ENCODE data around the gene SIAH2. TPM values are rescaled to one million over a fixed set of nuclear protein-coding genes. Genes with fewer than 3 reads are reported as not detected.

SIAH2 gene
- total and polyA plus RNA-seq, 2 of the 8 experiments (the other 6 are each of a cell fraction or from before 2014, with no cell fraction given) = 23.9 to 34.2 TPM

DNA sequence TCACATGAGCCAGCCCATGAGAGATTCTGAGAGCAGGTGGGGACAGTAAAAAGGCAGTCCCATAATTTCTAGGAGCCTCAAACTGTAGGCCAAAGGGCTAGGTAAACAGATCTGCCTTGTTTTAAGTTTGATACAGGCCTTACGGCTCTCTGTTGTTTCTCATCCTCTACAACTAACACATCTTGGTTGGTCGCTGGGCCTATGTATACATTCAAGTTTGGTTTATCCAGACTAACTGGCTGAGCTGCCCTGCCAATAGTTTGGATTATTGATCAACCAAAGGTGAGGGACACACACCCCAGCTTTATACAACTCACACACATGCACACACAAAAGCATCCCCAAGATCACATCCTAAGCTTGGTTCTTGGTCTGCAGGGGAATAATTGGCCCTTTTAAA lies 3.0 kb downstream of the SIAH2 start:
- no peak overlapping the region for H3K18ac ChIP-seq (ENCODE audit: extremely low read depth, low read length)
- H4K91ac ChIP-seq (replicated peaks; ENCODE audit: insufficient read length, low read length) = no peak overlapping the region
- H3K9ac ChIP-seq (replicated peaks in 1 of 4; ENCODE audit: extremely low read depth in 1 of 4, low read depth in 3 of 4, low read length in 3 of 4) = no peak overlapping the region
- H2BK12ac ChIP-seq (ENCODE audit: low read depth, low read length) = no peak overlapping the region
- POLR2A ChIA-PET (ENCODE audit: partially characterized antibody) = no interaction called here
- CTCF ChIA-PET (ENCODE audit: partially characterized antibody) = interaction anchor here (0.9 to 4.8 kb wide), 5 partner anchors 13 to 35 kb away, joined by 3 to 21 read pairs (median 4); no protein-coding TSS in a partner anchor
- H4K8ac ChIP-seq (ENCODE audit: extremely low read depth, insufficient read depth, low read length) = no peak overlapping the region
- H3K23me2 ChIP-seq (ENCODE audit: low read depth, low read length) = peaks cover 9% of the 10 kb centered on the region
- no peak overlapping the region for H2AK5ac ChIP-seq (ENCODE audit: low read depth, low read length)
- no peak for TF ChIP-seq HDAC6 (IDR thresholded peaks at IDR 0.05; ENCODE audit: low read depth, low read length)
- TF ChIP-seq CTBP2 (IDR thresholded peaks at IDR 0.05; ENCODE audit: borderline replicate concordance, insufficient read depth, insufficient read length, low read length) = no peak
- no peak for TF ChIP-seq CBX5 (IDR thresholded peaks at IDR 0.05; ENCODE audit: low read depth, low read length)
- TF ChIP-seq GABPA (IDR thresholded peaks at IDR 0.05; ENCODE audit: borderline replicate concordance, insufficient read depth, low read length) = no peak
- TF ChIP-seq RBBP5 (IDR thresholded peaks at IDR 0.05; ENCODE audit: borderline replicate concordance, low read depth, low read length) = no peak
- TF ChIP-seq KDM1A (IDR thresholded peaks at IDR 0.05; ENCODE audit: borderline replicate concordance, low read length) = no peak
- no peak for TF ChIP-seq BACH1 (IDR thresholded peaks at IDR 0.05; ENCODE audit: low read length)
- TF ChIP-seq YY1 (IDR thresholded peaks at IDR 0.05; ENCODE audit: low read depth, low read length) = no peak
- TF ChIP-seq FOSL1 (IDR thresholded peaks at IDR 0.05; ENCODE audit: insufficient read depth, low read depth, low read length) = no peak
- no peak overlapping the region for H2AFZ ChIP-seq (ENCODE audit: low read length)
- no peak overlapping the region for H3K4ac ChIP-seq (replicated peaks; ENCODE audit: insufficient read length, low read depth, low read length)
- no peak overlapping the region for H3K4me3 ChIP-seq (ENCODE audit: extremely low read depth in 1 of 4, insufficient read depth in 2 of 4, low read depth in 3 of 4, low read length in 4 of 4)
- no peak overlapping the region for H2BK120ac ChIP-seq (replicated peaks; ENCODE audit: low read depth, low read length)
- DNase-seq (ENCODE audit: low read depth in 1 of 2, low spot score in 2 of 2) (no peak), FAIRE-seq (no peak)
- no peaks in the 10 kb centered on the region for H3K9me3 ChIP-seq (ENCODE audit: insufficient read depth in 2 of 2, low read depth in 1 of 2, low read length in 1 of 2)
- H3K79me2 ChIP-seq (ENCODE audit: control insufficient read depth in 1 of 2, insufficient read depth in 2 of 2, low read length in 2 of 2) = peaks cover 0 to 19% of the 10 kb centered on the region in 2 experiments; a peak in 2 of 4 replicates
- no peak overlapping the region for H2BK5ac ChIP-seq (ENCODE audit: low read depth, low read length)
- peaks cover 2 to 5% (median 5%) of the 10 kb centered on the region in 4 experiments; a peak in 5 of 7 replicates for H3K4me1 ChIP-seq (replicated peaks in 1 of 4; ENCODE audit: control insufficient read depth in 3 of 4, insufficient read depth in 4 of 4, low read length in 3 of 4)
- no peak overlapping the region for H2BK15ac ChIP-seq (ENCODE audit: low read length)
- H3K27me3 ChIP-seq (replicated peaks in 1 of 4; ENCODE audit: control insufficient read depth in 3 of 4, extremely low read depth in 1 of 4, insufficient read depth in 3 of 4, low read length in 3 of 4) = peaks cover 0 to 7% (median 3%) of the 10 kb centered on the region in 4 experiments; a peak in 4 of 7 replicates
- no peak overlapping the region for H4K5ac ChIP-seq (ENCODE audit: insufficient read length, low read depth, low read length)
- no peak overlapping the region for H3K14ac ChIP-seq (ENCODE audit: insufficient read length)
- no peaks in the 10 kb centered on the region for H3K36me3 ChIP-seq (ENCODE audit: control insufficient read depth in 2 of 4, insufficient read depth in 4 of 4, low read length in 3 of 4)
- no peaks in the 10 kb centered on the region; the same call in 1 of the 2 replicates for H3K79me1 ChIP-seq (ENCODE audit: low read depth, low read length)
- H3K56ac ChIP-seq (replicated peaks; ENCODE audit: insufficient read length, low read depth, low read length) = no peak overlapping the region
- no peak overlapping the region for H3K23ac ChIP-seq (ENCODE audit: insufficient read length)
- WGBS, 2 experiments (ENCODE audit: extremely low coverage in 1 of 2, insufficient coverage in 1 of 2, insufficient read length in 1 of 2, insufficient replicate concordance in 2 of 2, low coverage in 1 of 2, low lambda C conversion rate in 2 of 2, missing lambda C conversion rate in 1 of 2) = 90% methylated on average over 2 of the region's 2 CpGs; no CpG with 5 or more reads in 1 of the 2 experiments
- no peak overlapping the region for H2BK20ac ChIP-seq (ENCODE audit: low read length)
- H4K20me1 ChIP-seq (replicated peaks in 1 of 2; ENCODE audit: control insufficient read depth in 1 of 2, insufficient read depth in 2 of 2, low read length in 2 of 2) = no peaks in the 10 kb centered on the region
- no peak overlapping the region for H3K27ac ChIP-seq (ENCODE audit: low read depth, low read length)
- H3K4me2 ChIP-seq (ENCODE audit: insufficient read depth in 1 of 2, low read depth in 2 of 2, low read length in 2 of 2) = no peak overlapping the region
